Fibroblast of pulmonary artery (primary cell): ENCODE measurements around the gene ADORA2A.
A peak's percentile ranks its signal among the peaks of the same experiment; 100 is the strongest.

Experiments
- DNase-seq: peaks from one replicate; pipeline ENCODE4 v3.0.0-alpha.2; 2010; ENCODE audit warnings: low read depth
- H3K4me3 ChIP-seq: replicated peaks from 2 replicates; pipeline ENCODE4 v1.5.1; 2011; ENCODE audit warnings: low read depth, mild to moderate bottlenecking, control low read depth, low read length, moderate library complexity
- TF ChIP-seq, protein P1 (sequence below): IDR thresholded peaks from 2 replicates; pipeline ENCODE4 v1.5.1; 2011; ENCODE audit warnings: mild to moderate bottlenecking, control low read depth, low read length, inconsistent platforms; ENCODE audit errors: missing control alignments

ADORA2A gene

DNA sequence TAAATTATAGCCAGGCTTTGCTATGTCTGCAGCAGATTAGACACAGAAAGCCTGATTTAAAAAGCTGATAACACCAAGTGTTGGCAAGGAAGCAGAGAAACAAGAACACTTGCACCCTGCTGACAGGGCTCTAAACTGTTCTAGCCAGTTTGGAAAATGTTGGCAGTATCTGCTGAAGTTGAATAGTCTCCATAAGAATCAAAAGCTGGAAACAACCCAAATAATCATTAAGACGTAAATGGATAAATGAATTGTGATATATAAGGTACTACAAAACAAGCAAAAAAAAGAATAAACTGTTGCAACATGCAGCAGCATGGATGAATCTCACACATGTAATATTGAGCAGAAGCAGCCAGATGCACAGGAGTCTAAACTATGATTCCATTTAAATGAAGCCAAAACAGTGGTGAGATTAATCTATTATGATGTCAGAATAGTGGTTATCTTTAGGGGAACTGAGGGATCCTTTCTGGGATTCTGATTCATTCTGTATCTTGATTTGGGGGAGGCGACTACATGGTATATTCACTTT lies 40.4 kb upstream of the ADORA2A start:
- TF ChIP-seq, protein P1, sequence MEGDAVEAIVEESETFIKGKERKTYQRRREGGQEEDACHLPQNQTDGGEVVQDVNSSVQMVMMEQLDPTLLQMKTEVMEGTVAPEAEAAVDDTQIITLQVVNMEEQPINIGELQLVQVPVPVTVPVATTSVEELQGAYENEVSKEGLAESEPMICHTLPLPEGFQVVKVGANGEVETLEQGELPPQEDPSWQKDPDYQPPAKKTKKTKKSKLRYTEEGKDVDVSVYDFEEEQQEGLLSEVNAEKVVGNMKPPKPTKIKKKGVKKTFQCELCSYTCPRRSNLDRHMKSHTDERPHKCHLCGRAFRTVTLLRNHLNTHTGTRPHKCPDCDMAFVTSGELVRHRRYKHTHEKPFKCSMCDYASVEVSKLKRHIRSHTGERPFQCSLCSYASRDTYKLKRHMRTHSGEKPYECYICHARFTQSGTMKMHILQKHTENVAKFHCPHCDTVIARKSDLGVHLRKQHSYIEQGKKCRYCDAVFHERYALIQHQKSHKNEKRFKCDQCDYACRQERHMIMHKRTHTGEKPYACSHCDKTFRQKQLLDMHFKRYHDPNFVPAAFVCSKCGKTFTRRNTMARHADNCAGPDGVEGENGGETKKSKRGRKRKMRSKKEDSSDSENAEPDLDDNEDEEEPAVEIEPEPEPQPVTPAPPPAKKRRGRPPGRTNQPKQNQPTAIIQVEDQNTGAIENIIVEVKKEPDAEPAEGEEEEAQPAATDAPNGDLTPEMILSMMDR, result no peak
- peak; percentile 34 for DNase-seq
- H3K4me3 ChIP-seq, result no peak overlapping the region

DNA sequence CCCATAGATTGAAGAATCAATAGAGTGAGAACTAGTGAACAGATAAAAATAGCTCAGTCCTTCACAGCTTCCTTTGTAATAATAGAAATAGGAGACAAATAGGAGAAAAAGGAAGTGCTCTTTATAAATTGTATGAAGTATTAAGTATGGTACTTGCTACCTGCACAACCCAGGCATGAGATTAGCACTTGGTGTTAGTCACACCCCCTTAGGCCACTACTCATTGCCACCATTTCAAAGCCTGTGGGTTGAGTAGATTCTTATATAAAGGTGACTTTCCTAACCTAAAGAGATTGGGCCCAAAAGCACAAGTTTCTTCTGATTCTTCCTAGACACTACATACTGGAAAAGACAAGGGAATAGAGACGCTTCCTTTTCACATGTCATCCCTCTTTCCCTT lies 37.7 kb upstream of the ADORA2A start:
- H3K4me3 ChIP-seq, result no peak overlapping the region
- TF ChIP-seq, protein P1, result no peak
- DNase-seq, result no peak

DNA sequence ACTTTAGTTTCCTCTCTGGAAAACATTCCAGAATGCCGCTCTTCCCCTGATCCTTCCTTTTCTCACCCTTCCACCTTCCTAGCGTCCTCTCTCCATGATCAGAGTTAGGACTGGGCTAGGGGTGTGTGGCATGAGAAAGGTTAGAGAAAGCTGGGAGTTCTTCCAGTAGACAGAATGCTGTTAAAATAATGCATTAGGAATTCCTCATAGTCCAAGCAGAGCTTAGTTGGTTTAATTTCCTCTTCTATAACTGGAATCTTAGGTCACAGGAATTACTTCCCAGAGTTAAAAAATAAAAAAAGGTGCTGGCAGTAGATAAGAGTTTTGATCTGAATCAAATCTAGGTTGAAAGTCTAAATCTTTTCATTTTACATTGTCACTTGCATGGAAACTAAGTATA lies 37.2 kb upstream of the ADORA2A start:
- DNase-seq, result no peak
- H3K4me3 ChIP-seq, result no peak overlapping the region
- TF ChIP-seq, protein P1, result no peak

DNA sequence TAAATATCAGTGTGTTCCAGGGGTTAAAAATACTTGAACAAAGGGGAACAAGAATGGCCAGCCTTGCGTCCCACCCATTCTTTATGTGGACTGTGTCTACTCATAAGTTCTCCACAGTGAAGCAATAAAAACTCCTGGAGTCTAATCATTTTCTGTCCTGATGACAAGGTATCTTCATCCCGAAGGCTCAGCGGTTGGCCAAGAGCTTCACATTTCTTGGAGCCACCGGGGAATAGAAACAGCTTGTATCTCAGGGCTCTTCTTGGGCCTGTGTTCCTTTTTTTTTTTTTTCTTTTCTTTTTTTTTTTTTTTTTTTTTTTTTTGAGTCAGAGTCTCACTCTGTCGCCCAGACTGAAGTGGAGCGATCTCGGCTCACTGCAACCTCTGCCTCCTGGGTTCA lies 36.8 kb upstream of the ADORA2A start:
- TF ChIP-seq, protein P1, result no peak
- H3K4me3 ChIP-seq, result no peak overlapping the region
- peak; percentile 61 for DNase-seq

DNA sequence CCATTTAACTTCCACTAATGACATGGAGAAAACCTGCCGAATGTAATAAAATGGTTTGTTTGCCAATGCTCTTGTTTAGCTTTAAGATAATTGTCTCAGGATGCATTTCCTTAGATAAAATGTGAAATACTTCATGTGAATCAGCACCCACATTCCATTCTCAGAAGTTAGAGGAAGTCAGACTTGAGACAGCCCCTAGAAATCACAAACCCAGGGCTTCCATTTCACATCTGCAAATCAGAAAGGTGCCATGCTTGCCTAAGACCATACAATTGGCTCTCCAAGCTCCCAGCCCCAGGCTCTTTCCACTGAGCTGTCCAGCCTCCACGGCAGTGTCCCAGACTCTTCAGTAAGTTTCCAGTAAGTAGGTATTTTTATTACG lies 35.6 kb upstream of the ADORA2A start:
- no peak overlapping the region for H3K4me3 ChIP-seq
- TF ChIP-seq, protein P1, result no peak
- peak; percentile 77 for DNase-seq

DNA sequence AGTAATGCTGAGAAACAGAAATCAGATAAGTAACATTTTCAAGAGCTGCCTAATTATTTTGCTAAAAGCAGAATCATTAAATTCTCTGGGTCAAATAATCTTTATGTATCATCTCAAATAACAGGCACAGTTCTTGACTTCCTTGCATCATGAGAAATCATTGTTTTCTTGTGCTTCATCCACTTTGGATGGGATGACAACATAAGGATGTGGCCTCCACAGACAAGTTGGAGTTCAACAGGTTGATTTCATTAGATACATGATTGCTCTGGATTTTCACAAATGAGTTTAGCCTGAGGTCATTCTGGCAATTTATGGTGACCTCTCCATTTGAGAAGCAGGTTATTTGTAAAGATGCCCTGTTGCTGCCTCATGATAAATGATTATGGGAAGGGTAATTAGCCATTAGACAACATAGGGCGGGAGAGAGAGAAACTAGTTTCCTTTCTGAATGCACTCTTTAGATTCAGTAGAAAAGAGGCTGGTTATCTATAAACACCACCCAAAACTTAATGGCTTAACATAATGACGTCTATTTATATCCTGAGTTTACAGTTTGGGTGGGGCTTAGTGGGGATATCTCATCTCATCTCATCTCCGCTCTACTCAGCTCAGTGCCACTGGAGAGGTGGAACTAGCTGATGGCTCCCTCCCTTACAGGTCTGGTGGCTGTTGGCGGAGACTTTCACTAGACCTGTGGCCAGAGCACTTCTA lies 35.0 kb upstream of the ADORA2A start:
- TF ChIP-seq, protein P1, result no peak
- DNase-seq, result no peak
- no peak overlapping the region for H3K4me3 ChIP-seq
